CD4-positive, alpha-beta T cell treated with Interleukin-10 for 1 hour (primary cell): Measurements from ENCODE around the gene MATCAP1.

Source experiments
- DNase-seq: peaks from one replicate; pipeline ENCODE4 v3.0.0-alpha.2; 2020

The MATCAP1 gene

GRCh38 chr16:67155295-67156142 is 28.2 kb downstream of the MATCAP1 start:
- peak; percentile 82 for DNase-seq

GRCh38 chr16:67154578-67155294 is 29.0 kb downstream of the MATCAP1 start:
- DNase-seq, result no peak

DNA sequence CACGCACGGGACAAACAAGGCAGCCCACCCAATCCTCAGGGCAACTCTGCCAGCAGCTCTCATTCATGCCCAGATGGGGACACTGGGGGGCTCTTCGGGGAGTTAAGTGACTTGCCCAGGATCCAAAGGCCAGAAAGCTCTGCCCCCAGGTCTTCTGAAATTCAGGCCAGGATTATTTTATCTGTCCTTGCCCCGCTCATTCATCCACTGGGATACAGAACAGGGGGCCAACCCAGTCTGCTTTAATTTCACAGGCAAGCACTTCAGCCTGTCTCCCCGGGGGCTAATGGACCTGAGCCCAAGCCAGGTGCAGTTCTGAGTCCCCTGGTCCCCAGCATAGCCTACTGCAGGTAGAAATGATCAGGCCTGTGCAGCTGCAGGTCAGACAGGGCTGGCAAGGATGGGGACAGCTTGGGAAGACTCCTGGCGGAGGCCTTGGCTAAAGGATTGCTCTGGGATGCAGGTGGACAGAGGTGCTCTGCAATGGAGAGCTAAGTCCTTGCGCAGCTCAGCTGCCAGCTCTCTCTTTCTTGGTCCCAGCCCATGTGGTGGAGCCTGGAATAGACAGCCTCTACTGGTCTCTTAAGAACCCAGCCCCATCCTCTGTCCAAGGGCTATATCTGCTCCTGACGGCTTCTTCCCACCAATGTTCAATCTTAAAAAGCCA is 32.2 kb downstream of the MATCAP1 start:
- no peak for DNase-seq

- peak; percentile 29 for DNase-seq
These were observed 32.8 kb downstream of the MATCAP1 start, which contains the start of gene B3GNT9 for GRCh38 chr16:67150833-67151396. Gene B3GNT9, minus strand, starts transcription at chr16:67150998. Its CDS starts 513 bp downstream, at chr16:67150485.

DNA sequence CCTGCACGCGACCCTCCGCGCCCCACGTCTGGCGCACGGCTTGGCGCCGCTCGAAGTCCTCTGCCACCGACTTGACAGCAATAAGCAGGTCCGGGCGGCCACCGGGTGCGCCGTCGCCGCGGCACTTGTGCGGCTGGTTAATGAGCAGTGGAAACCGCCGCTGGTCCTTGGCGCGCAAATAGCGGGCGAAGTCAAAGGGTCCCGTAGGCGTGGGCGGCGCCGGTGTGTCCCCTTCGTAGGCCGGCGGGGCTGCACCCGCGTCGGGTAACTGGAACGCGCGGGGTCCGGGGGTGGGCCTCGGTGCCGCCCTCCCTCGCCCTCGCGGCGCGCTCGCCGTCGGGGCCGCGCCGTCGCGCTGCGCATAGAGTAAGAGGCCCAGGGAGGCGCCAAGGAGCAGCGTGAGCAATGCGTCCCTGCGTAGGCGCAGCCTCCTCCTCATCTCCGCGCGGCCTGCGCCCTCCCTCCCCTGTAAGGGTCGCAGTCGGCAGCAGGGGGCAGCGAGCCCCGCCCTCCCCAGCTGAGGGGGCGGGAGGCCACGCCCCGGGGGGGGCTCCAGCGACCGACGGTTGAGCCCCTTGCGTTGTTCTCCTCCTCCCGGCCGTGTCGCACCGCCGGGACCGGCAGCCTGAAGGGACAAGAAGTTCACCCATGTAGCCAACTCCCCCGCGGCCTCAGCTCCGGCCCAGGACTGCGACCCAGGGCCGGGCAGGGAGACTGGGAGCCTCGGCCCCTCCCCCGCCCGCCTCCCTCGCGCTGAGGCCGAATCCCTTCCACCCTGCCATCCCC is 33.5 kb downstream of the MATCAP1 start:
- DNase-seq, result peak; percentile 46

- no peak for DNase-seq
These were observed 34.3 kb downstream of the MATCAP1 start for GRCh38 chr16:67149276-67150046.

- DNase-seq, result no peak
These were observed 35.0 kb downstream of the MATCAP1 start for GRCh38 chr16:67148656-67149275.

GRCh38 chr16:67148221-67148620 is 35.5 kb downstream of the MATCAP1 start:
- DNase-seq, result no peak

DNA sequence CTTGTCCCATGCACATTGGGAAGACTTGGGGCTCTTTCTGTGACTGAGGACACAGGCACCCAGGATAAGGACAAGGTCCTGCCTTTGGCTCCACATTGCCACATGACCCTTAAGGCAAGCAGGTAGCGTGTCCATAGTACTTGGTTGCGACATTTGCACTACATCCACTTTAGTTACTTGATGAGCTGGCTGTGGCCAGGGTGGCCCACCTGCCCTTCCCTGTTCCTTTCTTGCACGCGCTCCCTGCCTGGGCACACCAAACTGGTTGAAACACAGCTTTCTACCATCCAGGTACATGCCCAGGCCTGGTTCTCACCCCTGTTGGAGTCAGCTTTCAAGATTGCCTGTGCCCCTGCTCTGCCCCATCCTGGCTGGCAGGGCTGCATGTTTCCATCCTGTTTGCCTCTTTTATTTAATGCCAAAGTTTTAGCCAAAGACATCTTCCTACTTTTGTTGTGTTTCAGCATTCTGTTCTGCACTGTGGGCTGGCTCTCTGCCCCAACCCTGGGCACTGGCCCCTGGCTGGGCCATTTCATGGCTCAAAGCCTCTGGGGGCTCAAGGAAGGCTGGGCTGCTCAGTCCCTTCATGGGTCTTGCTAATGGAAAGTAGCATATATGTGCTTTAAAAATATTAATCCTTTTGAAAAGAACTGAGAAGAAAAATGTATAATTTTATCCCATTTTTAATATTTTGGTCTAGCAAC is 36.2 kb downstream of the MATCAP1 start:
- no peak for DNase-seq

GRCh38 chr16:67146523-67147357 is 37.0 kb downstream of the MATCAP1 start:
- DNase-seq, result no peak

- DNase-seq, result no peak
These were observed 38.0 kb downstream of the MATCAP1 start for GRCh38 chr16:67145746-67146145.

DNA sequence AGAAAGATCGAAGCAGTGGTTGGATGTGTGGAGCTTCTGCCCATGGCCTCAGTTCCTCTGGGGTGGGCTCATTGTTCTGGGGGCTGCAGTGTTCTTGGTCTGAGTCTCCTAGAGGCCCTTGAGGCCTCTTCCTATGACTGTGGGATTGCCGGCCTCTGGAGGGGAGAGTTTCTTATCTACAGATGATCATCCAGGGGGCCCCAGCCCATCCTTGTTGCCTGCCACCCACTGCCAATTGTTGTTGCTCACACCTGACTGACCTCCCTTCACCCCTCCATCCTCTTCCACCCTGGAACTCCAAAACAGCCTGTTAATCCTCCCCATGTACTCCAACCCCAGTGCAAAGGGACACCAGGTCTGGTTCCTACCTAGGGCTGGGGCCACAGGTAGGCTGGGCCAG is 38.8 kb downstream of the MATCAP1 start:
- DNase-seq, result no peak

DNA sequence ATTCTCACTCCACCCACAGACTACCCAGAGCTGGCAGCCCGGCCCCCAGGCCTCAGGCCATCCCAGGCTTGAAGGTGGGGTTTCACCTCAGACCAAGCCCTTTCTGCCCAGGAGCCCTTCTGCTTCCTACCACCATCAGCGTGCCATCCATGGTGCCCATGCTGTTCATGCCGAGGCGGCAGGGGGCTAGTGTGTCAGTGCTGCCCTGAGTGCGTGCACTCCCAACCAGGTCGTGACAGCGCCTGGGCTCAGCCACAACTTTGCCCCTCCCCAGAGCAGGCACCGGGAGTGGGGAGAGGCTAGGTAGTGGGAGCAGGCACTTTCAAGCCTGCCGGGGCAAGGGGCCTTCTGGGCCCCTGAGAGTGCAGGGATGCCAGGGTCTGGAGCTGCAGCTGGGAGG is 41.4 kb downstream of the MATCAP1 start:
- no peak for DNase-seq

DNA sequence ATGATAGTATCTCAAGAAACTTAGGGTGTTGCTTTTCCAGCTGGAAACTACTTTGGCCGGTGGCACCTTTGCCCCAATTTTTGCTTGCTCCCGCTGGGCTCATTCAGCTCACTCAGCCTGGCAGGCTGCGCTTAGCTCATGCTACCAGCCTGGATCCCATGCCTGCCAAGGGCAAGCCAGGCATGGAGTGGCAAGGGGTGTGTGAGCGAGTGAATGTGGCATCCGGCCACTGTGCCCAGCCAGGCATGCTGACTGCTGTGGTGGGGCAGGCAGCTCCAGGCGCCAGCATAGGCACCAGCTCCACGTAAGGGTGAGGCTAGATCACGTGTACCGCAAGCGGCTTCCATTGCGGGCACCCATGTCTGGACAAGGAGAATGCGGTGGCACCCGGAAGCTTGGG is 42.4 kb downstream of the MATCAP1 start:
- no peak for DNase-seq

DNA sequence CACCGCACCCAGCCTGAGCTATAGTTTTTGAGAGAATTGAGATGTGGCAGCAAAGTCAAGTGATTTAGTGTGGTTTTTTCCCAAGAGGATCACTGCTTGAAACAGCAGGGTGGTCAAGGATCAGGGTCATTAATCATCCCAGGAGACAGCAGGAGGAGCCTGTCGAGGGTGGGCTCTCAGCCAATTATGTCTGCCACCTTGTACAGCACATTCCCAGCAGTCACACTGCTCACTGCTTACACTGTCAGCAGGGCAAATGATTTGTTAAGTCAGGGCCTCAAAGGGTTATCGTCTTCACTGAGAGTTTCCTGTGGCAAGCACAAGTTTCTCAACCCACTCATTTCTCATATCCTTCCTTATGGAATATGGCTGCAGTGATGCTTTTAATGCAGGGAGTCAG is 46.2 kb downstream of the MATCAP1 start:
- no peak for DNase-seq

DNA sequence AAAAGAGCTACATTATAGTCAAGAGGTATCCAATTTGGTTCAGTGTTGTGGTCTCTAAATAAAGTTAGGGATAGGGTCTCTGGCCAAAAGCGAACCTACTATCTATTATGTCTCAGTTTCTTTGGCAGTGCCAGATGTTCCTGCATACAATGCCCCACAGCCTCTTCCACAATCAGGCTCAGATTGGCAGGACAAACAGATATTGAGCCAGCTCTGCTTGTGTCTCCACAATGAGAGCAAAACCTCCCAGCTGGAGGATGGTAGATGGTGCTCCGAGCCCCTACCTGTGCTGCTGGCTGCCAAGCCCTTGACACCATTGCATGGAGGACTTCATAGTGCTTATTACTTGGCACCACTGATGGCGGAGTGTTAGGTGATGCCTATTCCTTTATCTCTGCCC is 54.3 kb downstream of the MATCAP1 start:
- DNase-seq, result no peak

DNA sequence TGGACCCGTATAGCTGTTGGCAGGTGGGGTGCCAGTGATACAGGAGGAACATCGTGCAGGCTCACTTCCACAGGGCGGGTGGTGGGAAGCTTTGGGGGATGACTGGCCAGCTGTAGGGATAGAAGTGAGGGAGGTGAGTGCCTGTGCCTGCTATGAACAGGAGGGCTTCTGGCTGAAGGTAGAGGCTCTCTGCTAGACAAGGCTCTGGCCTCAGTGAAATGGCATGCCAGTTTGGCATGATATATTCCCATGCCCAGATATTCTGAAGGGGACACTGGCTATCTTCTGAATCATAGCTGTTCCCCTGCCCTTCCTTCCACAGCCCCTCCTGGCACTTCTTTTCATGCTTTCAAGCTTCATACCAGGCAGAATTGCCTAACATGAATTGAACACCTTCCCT is 54.9 kb downstream of the MATCAP1 start:
- DNase-seq, result no peak

GRCh38 chr16:67128417-67128816 is 55.3 kb downstream of the MATCAP1 start:
- no peak for DNase-seq
